GM21515 (cell line): ENCODE results near the gene TMEM132D.

ENCODE experiments used
- ATAC-seq: cut with Tn5 transposase; IDR thresholded peaks from one replicate; pipeline ENCODE4 v1.9.1; 2021; ENCODE audit not compliant: unreplicated experiment

TMEM132D gene

DNA sequence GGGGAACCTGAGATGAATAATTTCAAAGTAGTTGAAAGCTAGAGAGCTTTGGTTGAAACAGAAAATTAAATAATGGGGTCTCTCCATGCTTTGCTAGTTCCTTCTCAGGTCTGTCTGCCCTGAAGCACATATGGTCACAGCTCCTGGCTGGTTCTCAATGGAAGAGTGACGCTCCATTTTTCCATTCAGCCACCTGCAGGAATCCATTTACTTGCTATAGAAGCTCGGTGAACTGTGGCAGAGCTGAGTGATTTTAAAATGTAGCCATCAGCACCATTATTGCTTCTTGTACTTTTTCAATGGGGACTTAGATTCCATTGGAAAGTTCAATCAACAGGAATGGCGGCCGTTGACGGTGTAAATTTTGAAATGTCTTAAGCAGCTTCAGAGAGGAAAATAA lies 525.3 kb downstream of the TMEM132D start:
- no peak for ATAC-seq

- no peak for ATAC-seq
Measured at GRCh38 chr12:129373746-129374145, 530.1 kb downstream of the TMEM132D start.

DNA sequence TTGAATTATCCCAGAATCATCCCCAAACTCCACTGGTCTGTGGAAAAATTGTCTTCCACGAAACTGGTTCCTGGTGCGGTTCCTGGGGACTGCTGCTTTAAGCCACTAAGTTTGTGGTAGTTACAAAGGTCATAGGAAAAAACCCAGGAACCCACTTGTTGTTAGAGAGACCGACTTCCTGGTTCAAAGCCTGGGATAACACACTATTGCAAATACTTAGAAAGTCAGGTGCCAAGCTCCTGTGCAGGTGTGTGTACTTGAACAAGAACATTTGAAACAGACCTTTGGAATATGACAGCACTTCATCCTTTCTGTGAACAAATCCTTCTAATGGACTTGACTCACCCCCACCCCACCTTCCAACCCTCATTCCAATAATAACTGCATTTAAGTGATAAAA lies 530.9 kb downstream of the TMEM132D start:
- no peak for ATAC-seq

DNA sequence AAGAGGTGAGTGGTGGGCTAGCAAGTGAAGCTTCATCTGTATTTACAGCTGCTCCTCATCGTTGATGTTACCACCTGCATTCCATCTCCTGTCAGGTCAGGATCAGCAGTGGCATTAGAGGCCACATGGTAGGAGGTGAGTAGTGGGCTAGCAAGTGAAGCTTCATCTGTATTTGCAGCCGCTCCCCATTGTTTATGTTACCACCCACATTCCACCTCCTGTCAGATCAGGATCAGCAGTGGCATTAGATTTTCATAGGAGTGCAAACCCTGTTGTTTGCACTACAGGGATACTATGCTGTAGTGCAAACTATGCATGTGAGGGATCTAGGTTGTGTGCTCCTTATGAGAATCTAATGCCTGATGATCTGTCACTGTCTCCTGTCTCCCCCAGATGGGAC lies 531.5 kb downstream of the TMEM132D start:
- no peak for ATAC-seq

GRCh38 chr12:129371268-129371667 lies 532.6 kb downstream of the TMEM132D start:
- no peak for ATAC-seq

GRCh38 chr12:129366656-129367055 lies 537.2 kb downstream of the TMEM132D start:
- no peak for ATAC-seq

- no peak for ATAC-seq
Measured at GRCh38 chr12:129363041-129363440, 540.8 kb downstream of the TMEM132D start.

DNA sequence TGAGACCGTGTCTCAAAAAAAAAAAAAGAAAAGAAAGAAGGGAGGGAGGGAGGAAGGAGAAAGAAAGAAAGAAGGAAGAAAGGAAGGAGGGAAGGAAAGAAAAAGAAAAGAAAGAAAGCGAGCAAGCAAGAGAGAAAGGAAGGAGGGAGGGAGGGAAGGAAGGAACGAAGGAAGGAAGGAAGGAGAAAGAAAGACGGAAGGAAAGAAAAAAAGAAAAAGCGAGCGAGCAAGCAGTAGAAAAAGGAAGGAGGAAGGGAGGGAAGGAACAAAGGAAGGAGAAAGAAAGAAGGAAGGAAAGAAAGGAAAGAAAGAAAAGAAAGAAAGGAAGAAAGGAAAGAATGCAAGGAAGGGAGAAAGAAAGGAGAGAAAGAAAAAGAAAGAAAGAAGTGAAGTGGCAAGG lies 546.6 kb downstream of the TMEM132D start:
- no peak for ATAC-seq

DNA sequence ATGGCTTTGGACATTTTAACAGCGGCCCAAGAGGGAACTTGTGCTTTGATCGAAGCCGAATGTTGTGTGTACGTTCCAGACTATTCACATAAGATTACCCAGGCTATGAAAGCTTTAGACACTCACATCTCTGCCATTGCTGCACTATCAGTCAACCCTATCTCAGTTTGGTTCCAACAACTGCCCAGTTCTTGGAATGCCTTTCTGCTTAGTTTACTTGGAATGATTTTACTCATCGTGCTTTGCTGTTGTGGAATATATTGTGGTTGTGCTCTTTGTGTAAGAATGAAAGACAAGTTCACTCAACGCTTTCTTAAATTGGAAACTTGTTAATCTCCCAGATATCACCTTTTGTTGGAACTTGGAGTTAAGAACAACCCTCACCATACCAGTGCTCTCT lies 552.3 kb downstream of the TMEM132D start:
- no peak for ATAC-seq

DNA sequence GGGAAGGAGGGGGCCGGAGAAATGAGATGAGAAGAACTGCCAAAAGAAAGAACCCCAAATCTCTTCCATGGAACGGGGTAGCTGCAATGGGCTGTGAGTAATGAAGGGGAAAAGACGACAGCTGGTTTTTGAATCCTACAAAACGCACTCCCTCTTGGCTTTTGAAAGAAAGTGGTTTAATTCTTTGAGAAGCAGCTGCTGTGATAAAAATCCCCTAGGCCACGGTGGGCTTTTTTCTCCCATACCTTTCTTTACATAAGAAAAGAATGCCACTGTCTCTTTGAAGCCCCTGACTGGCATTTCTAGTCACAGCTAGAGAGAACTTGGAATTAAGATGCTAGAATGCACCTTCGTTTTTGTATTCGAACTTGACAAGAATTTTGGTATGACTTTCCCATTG lies 564.5 kb downstream of the TMEM132D start:
- ATAC-seq = no peak

GRCh38 chr12:129337413-129337812 lies 566.4 kb downstream of the TMEM132D start:
- ATAC-seq = no peak

DNA sequence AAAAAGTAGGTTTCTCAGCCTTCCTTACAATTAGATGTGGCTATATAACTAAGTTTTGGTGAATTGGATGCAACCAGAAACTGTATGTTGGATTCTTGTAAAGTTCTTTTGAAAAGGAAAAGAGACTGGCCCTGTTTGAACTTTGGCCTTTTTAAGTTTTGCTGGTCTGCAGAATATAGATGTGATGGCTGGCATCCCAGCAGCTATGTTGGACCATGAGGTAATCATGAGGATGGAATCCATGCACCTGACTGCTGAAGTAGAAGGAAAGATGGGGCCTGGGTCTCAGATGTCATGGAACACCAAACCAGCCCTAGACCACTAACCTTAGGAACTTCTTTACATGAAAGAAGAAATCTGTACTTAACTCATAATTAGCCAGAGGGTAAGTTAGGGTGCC lies 568.1 kb downstream of the TMEM132D start:
- no peak for ATAC-seq

- ATAC-seq = no peak
Measured at GRCh38 chr12:129332286-129332685, 571.5 kb downstream of the TMEM132D start.

DNA sequence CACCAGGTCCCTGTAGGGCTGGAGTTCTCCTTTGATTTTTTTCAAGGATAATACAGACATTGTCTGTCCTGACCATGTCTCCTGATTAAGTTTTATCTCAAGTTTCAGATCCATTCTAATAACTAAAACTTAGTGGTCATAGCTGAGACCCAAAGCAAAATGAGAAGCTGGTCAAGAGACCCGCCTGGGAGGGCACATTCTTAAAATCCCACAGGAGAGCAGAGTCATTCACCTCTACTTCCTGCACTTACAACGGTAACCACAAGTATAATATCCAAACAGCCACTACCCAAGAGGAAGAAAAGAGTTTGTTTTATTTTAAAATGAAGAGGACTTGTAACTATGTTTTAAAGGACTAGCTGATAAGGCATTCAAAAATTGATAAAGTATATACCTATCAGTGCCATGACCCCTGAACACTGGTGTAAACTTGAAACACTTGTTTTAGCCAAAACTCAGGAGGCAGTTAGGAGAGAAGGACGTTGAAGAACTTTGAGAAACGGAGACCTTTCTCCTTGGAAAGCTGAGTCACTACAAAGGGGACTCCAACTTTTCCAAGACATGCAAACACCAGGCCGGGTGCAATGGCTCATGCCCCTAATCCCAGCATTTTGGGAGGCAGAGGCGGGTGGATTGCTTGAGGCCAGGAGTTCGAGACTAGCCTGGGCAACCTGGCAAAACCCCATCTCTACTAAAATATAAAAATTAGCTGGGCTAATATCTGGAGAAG lies 572.3 kb downstream of the TMEM132D start:
- no peak for ATAC-seq

GRCh38 chr12:129328235-129328634 lies 575.6 kb downstream of the TMEM132D start:
- ATAC-seq = no peak

GRCh38 chr12:129325566-129325965 lies 578.3 kb downstream of the TMEM132D start:
- no peak for ATAC-seq

DNA sequence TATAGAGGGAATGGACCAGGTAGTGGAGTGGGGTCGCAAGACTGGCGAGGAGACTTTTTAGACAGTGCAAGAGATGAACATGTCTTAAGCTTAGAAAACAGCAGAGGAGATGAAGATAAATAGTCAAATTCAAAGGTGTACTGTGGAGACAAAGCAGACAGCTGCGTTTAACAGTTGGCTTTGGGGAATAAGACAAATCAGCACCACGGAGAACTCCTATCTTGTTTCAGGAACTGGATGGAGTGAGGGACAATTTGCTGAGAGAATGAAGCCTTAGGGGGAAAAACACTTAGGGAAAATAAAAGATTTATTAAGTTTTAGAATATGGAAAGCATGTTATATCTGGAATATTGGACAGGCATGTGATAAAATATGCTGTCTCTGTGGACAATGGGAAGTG lies 591.8 kb downstream of the TMEM132D start:
- no peak for ATAC-seq

DNA sequence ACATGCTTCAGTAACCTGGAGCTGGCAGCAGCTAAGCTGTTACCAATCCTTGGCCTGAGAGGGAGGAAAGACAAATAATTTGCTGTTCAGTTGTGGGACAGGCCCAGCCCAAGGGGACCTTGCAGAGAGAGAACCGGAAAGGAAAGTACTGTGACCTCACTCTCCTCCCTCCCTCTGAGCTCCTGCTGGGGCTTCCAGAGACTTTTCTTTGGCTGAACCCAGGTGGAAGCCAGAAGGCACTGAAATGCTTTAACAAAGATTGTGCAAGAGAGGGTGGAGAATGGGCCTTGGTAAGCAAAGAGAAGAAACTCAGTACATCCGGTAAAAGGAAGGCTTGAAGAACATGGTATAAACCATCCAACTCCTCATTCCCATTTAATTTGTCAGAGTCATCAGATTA lies 593.5 kb downstream of the TMEM132D start:
- no peak for ATAC-seq

DNA sequence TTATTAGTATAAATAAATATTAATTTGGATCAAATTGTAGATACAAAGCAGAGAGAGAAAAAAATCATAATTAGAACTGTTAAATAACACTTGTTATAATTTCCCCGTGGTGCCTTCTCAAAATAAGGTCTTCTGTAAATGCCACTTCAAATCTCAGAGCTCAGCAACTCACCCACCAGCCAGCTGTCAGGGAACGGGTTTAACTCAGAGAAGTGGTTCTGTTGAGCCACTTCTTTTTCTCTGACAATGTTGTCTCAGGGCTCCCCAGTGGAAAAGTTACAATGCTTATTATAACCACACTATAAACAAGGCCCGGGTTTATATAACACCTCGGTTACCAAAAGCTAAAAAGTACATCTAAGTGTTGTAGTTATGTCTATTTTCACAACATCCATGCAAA lies 598.0 kb downstream of the TMEM132D start:
- no peak for ATAC-seq

GRCh38 chr12:129304529-129304928 lies 599.3 kb downstream of the TMEM132D start:
- no peak for ATAC-seq

GRCh38 chr12:129300011-129300410 lies 603.8 kb downstream of the TMEM132D start:
- no peak for ATAC-seq

GRCh38 chr12:129298921-129299320 lies 604.9 kb downstream of the TMEM132D start:
- no peak for ATAC-seq

- no peak for ATAC-seq
Measured at GRCh38 chr12:129296671-129297070, 607.2 kb downstream of the TMEM132D start.
